ENCODE measurements around the gene TENT4A. TPM values are rescaled to one million over a fixed set of nuclear protein-coding genes. Genes with fewer than 3 reads are reported as not detected.

TENT4A gene
- total and polyA plus RNA-seq, 10 of the 15 experiments (the other 5 are each of a cell fraction or from before 2014, with no cell fraction given) = 1.4 to 30.6 (median 12.5) TPM

DNA sequence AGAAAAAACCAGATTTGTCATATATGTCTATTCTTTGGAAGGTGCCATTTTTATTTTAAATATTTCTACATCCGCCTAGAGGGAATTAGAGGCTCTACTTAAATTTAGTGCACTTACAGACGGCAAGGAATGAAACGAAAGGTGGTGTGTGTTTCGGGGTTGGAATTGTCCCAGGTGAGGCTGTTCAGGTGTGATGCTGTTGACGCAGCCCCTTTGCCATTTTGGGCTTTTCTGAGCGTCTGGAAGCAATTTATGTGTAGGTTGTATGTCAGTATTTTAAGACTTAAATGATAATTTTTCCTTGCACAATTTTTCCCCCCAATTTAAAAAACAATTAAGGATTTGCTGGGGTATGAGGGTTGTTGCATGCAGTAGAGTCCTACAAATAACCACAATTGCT lies 2.0 kb downstream of the TENT4A start (continued):
- TF ChIP-seq, protein P1, sequence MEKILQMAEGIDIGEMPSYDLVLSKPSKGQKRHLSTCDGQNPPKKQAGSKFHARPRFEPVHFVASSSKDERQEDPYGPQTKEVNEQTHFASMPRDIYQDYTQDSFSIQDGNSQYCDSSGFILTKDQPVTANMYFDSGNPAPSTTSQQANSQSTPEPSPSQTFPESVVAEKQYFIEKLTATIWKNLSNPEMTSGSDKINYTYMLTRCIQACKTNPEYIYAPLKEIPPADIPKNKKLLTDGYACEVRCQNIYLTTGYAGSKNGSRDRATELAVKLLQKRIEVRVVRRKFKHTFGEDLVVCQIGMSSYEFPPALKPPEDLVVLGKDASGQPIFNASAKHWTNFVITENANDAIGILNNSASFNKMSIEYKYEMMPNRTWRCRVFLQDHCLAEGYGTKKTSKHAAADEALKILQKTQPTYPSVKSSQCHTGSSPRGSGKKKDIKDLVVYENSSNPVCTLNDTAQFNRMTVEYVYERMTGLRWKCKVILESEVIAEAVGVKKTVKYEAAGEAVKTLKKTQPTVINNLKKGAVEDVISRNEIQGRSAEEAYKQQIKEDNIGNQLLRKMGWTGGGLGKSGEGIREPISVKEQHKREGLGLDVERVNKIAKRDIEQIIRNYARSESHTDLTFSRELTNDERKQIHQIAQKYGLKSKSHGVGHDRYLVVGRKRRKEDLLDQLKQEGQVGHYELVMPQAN (conservative IDR thresholded peaks at IDR 0.05) = no peak
- TF ChIP-seq, protein P2, sequence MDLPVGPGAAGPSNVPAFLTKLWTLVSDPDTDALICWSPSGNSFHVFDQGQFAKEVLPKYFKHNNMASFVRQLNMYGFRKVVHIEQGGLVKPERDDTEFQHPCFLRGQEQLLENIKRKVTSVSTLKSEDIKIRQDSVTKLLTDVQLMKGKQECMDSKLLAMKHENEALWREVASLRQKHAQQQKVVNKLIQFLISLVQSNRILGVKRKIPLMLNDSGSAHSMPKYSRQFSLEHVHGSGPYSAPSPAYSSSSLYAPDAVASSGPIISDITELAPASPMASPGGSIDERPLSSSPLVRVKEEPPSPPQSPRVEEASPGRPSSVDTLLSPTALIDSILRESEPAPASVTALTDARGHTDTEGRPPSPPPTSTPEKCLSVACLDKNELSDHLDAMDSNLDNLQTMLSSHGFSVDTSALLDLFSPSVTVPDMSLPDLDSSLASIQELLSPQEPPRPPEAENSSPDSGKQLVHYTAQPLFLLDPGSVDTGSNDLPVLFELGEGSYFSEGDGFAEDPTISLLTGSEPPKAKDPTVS (IDR thresholded peaks at IDR 0.05; ENCODE audit: low read depth, low read length) = no peak
- TF ChIP-seq SIX5 (IDR thresholded peaks at IDR 0.05; ENCODE audit: low read depth, low read length, severe bottlenecking) = no peak
- no peak for TF ChIP-seq CHD1 (IDR thresholded peaks at IDR 0.05; ENCODE audit: low read depth, low read length)
- no peak for TF ChIP-seq EED (IDR thresholded peaks at IDR 0.05; ENCODE audit: low read depth)
- no peak for TF ChIP-seq YBX1 (IDR thresholded peaks at IDR 0.05)
- TF ChIP-seq, protein P3, sequence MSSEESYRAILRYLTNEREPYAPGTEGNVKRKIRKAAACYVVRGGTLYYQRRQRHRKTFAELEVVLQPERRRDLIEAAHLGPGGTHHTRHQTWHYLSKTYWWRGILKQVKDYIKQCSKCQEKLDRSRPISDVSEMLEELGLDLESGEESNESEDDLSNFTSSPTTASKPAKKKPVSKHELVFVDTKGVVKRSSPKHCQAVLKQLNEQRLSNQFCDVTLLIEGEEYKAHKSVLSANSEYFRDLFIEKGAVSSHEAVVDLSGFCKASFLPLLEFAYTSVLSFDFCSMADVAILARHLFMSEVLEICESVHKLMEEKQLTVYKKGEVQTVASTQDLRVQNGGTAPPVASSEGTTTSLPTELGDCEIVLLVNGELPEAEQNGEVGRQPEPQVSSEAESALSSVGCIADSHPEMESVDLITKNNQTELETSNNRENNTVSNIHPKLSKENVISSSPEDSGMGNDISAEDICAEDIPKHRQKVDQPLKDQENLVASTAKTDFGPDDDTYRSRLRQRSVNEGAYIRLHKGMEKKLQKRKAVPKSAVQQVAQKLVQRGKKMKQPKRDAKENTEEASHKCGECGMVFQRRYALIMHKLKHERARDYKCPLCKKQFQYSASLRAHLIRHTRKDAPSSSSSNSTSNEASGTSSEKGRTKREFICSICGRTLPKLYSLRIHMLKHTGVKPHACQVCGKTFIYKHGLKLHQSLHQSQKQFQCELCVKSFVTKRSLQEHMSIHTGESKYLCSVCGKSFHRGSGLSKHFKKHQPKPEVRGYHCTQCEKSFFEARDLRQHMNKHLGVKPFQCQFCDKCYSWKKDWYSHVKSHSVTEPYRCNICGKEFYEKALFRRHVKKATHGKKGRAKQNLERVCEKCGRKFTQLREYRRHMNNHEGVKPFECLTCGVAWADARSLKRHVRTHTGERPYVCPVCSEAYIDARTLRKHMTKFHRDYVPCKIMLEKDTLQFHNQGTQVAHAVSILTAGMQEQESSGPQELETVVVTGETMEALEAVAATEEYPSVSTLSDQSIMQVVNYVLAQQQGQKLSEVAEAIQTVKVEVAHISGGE (CRISPR knock-in tag; IDR thresholded peaks at IDR 0.05) = no peak
- no peak for TF ChIP-seq BMI1 (IDR thresholded peaks at IDR 0.05; ENCODE audit: borderline replicate concordance)
- no peak for TF ChIP-seq PAX8 (IDR thresholded peaks at IDR 0.05)
